ENCODE results near the gene LTA4H.

Gene LTA4H

DNA sequence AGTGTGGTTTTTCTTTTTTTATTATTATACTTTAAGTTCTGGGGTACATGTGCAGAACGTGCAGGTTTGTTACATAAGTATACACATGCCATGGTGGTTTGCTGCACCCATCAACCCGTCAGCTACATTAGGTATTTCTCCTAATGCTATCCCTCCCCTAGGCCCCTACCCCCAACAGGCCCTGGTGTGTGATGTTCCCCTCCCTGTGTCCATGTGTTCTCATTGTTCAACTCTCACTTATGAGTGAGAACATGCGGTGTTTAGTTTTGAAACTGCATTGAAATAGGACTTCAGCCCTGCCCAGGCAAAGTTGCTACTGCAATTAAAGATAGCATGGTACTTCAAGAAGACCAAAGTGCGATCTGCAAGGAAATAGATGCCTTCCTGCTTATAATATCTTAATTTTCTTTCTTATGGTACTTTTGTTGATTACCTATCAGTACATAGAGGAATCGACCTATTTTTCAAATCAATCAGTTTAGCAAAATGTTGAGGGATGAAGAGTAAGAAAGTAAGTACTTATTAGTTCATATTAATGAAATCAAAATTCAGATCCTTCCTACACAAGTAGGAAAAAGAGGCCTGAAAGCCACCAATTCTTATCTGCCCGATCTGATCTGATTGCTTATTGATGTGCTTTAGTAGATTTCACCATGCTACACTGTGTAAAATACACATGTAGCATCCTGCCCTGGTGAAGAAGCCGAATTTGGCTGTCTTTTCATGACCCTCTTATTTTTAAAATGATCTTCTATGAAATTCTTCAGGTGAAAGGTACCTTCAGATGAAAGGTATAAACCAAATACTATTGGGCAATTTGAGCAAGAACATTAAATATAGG is 1.6 kb downstream of the LTA4H start:
- Histone ChIP-seq H3K9me3 (ENCODE audit: control insufficient read depth, insufficient read depth, low read depth, low read length) (no peaks in the 10 kb centered on the region), H3K4me1 (ENCODE audit: control insufficient read depth, insufficient read depth, low read length) (peaks cover 5% of the 10 kb centered on the region; the same call in 1 of the 2 replicates), H3K36me3 (ENCODE audit: control insufficient read depth in 2 of 2, insufficient read depth in 1 of 2, low read length in 2 of 2) (no peaks in the 10 kb centered on the region), H3K27ac (ENCODE audit: extremely low read depth, low read depth, low read length) (no peak overlapping the region), H3K4me3 (ENCODE audit: low read depth, low read length) (peak overlapping the region; percentile 100)
- POLR2A ChIA-PET: no interaction called here
- CTCF ChIA-PET: interaction anchor here (0.6 to 1.3 kb wide), 2 partner anchors 10 to 23 kb away, joined by 3 read pairs; no protein-coding TSS in a partner anchor
- TF ChIP-seq ZNF585B (tag by site-specific recombination; IDR thresholded peaks at IDR 0.05): no peak
- TF ChIP-seq KLF16 (tag by site-specific recombination; IDR thresholded peaks at IDR 0.05): no peak
- no peak for TF ChIP-seq BCL11A (tag by site-specific recombination; IDR thresholded peaks at IDR 0.05; ENCODE audit: low read depth)
- no peak for TF ChIP-seq ZNF214 (tag by site-specific recombination; IDR thresholded peaks at IDR 0.05; ENCODE audit: borderline replicate concordance)
- no peak for TF ChIP-seq ZNF37A (tag by site-specific recombination; IDR thresholded peaks at IDR 0.05)
- TF ChIP-seq ZBTB17 (tag by site-specific recombination; IDR thresholded peaks at IDR 0.05): peak; percentile 53
- peak; percentile 72 for TF ChIP-seq ZBTB20 (tag by site-specific recombination; IDR thresholded peaks at IDR 0.05)
- no peak for TF ChIP-seq ZNF510 (tag by site-specific recombination; IDR thresholded peaks at IDR 0.05; ENCODE audit: insufficient replicate concordance)
- TF ChIP-seq ZFP69B (tag by site-specific recombination; IDR thresholded peaks at IDR 0.05): no peak
- no peak for TF ChIP-seq ZNF341 (tag by site-specific recombination; IDR thresholded peaks at IDR 0.05; ENCODE audit: low read depth)
- no peak for TF ChIP-seq ZNF792 (tag by site-specific recombination; IDR thresholded peaks at IDR 0.05)
- no peak for TF ChIP-seq ZSCAN16 (tag by site-specific recombination; IDR thresholded peaks at IDR 0.05)
- TF ChIP-seq, protein P1, sequence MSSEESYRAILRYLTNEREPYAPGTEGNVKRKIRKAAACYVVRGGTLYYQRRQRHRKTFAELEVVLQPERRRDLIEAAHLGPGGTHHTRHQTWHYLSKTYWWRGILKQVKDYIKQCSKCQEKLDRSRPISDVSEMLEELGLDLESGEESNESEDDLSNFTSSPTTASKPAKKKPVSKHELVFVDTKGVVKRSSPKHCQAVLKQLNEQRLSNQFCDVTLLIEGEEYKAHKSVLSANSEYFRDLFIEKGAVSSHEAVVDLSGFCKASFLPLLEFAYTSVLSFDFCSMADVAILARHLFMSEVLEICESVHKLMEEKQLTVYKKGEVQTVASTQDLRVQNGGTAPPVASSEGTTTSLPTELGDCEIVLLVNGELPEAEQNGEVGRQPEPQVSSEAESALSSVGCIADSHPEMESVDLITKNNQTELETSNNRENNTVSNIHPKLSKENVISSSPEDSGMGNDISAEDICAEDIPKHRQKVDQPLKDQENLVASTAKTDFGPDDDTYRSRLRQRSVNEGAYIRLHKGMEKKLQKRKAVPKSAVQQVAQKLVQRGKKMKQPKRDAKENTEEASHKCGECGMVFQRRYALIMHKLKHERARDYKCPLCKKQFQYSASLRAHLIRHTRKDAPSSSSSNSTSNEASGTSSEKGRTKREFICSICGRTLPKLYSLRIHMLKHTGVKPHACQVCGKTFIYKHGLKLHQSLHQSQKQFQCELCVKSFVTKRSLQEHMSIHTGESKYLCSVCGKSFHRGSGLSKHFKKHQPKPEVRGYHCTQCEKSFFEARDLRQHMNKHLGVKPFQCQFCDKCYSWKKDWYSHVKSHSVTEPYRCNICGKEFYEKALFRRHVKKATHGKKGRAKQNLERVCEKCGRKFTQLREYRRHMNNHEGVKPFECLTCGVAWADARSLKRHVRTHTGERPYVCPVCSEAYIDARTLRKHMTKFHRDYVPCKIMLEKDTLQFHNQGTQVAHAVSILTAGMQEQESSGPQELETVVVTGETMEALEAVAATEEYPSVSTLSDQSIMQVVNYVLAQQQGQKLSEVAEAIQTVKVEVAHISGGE (tag by site-specific recombination; conservative IDR thresholded peaks at IDR 0.05; ENCODE audit: low read depth): no peak
- TF ChIP-seq GLIS1 (tag by site-specific recombination; IDR thresholded peaks at IDR 0.05): no peak
- TF ChIP-seq, protein P2, sequence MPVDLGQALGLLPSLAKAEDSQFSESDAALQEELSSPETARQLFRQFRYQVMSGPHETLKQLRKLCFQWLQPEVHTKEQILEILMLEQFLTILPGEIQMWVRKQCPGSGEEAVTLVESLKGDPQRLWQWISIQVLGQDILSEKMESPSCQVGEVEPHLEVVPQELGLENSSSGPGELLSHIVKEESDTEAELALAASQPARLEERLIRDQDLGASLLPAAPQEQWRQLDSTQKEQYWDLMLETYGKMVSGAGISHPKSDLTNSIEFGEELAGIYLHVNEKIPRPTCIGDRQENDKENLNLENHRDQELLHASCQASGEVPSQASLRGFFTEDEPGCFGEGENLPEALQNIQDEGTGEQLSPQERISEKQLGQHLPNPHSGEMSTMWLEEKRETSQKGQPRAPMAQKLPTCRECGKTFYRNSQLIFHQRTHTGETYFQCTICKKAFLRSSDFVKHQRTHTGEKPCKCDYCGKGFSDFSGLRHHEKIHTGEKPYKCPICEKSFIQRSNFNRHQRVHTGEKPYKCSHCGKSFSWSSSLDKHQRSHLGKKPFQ (tag by site-specific recombination; IDR thresholded peaks at IDR 0.05): 0 out of 2 replicates have a peak, but pooled peaks have one; percentile 19
- no peak for TF ChIP-seq ZNF133 (tag by site-specific recombination; IDR thresholded peaks at IDR 0.05)

DNA sequence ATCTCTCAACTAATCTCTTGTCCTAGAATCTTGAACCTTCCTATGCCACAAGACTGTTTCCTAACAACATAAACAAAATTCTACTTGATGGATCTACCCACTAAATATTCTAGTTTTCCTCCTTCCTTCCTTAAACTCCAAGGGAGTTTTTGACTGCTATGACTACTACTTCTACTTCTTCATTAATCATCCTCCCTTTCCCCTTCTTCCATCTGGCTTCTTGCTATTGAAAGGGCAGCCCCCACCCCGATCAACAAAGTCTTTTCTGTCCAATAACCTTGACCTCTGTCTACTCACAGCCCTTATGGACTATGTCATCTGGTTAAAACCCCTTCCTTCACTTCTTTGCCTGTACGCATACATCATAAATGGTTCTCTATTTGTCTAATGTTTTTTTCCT is 5.6 kb downstream of the LTA4H start:
- Histone ChIP-seq H3K9me3 (ENCODE audit: control insufficient read depth, insufficient read depth, low read depth, low read length) (no peaks in the 10 kb centered on the region), H3K4me1 (ENCODE audit: control insufficient read depth, insufficient read depth, low read length) (peaks cover 5% of the 10 kb centered on the region; the same call in 1 of the 2 replicates), H3K4me3 (ENCODE audit: low read depth, low read length) (no peak overlapping the region), H3K27ac (ENCODE audit: extremely low read depth, low read depth, low read length) (no peak overlapping the region), H3K36me3 (ENCODE audit: control insufficient read depth in 2 of 2, insufficient read depth in 1 of 2, low read length in 2 of 2) (peaks cover 7 to 37% of the 10 kb centered on the region in 2 experiments)
- ChIA-PET CTCF (interaction anchor here (1.1 kb wide), 1 partner anchor 15 kb away, joined by 4 read pairs; no protein-coding TSS in a partner anchor), POLR2A (no interaction called here)
- TF ChIP-seq, protein P3, sequence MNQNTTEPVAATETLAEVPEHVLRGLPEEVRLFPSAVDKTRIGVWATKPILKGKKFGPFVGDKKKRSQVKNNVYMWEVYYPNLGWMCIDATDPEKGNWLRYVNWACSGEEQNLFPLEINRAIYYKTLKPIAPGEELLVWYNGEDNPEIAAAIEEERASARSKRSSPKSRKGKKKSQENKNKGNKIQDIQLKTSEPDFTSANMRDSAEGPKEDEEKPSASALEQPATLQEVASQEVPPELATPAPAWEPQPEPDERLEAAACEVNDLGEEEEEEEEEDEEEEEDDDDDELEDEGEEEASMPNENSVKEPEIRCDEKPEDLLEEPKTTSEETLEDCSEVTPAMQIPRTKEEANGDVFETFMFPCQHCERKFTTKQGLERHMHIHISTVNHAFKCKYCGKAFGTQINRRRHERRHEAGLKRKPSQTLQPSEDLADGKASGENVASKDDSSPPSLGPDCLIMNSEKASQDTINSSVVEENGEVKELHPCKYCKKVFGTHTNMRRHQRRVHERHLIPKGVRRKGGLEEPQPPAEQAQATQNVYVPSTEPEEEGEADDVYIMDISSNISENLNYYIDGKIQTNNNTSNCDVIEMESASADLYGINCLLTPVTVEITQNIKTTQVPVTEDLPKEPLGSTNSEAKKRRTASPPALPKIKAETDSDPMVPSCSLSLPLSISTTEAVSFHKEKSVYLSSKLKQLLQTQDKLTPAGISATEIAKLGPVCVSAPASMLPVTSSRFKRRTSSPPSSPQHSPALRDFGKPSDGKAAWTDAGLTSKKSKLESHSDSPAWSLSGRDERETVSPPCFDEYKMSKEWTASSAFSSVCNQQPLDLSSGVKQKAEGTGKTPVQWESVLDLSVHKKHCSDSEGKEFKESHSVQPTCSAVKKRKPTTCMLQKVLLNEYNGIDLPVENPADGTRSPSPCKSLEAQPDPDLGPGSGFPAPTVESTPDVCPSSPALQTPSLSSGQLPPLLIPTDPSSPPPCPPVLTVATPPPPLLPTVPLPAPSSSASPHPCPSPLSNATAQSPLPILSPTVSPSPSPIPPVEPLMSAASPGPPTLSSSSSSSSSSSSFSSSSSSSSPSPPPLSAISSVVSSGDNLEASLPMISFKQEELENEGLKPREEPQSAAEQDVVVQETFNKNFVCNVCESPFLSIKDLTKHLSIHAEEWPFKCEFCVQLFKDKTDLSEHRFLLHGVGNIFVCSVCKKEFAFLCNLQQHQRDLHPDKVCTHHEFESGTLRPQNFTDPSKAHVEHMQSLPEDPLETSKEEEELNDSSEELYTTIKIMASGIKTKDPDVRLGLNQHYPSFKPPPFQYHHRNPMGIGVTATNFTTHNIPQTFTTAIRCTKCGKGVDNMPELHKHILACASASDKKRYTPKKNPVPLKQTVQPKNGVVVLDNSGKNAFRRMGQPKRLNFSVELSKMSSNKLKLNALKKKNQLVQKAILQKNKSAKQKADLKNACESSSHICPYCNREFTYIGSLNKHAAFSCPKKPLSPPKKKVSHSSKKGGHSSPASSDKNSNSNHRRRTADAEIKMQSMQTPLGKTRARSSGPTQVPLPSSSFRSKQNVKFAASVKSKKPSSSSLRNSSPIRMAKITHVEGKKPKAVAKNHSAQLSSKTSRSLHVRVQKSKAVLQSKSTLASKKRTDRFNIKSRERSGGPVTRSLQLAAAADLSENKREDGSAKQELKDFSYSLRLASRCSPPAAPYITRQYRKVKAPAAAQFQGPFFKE (tag by site-specific recombination; IDR thresholded peaks at IDR 0.05; ENCODE audit: borderline replicate concordance): no peak
- TF ChIP-seq ZNF335 (tag by site-specific recombination; conservative IDR thresholded peaks at IDR 0.05) (no peak), ZXDB (tag by site-specific recombination; IDR thresholded peaks at IDR 0.05) (no peak)
- TF ChIP-seq, protein P4, sequence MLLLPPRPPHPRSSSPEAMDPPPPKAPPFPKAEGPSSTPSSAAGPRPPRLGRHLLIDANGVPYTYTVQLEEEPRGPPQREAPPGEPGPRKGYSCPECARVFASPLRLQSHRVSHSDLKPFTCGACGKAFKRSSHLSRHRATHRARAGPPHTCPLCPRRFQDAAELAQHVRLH (tag by site-specific recombination; IDR thresholded peaks at IDR 0.05): no peak

Data from HEK293 (cell line).